HG02571 (cell line): ENCODE results near the gene BCS1L.

Experiments used
- ATAC-seq: cut with Tn5 transposase; IDR thresholded peaks from one replicate; pipeline ENCODE4 v1.9.1; 2021; ENCODE audit warnings: mild to moderate bottlenecking, moderate library complexity; ENCODE audit not compliant: unreplicated experiment

The BCS1L gene, protein sequence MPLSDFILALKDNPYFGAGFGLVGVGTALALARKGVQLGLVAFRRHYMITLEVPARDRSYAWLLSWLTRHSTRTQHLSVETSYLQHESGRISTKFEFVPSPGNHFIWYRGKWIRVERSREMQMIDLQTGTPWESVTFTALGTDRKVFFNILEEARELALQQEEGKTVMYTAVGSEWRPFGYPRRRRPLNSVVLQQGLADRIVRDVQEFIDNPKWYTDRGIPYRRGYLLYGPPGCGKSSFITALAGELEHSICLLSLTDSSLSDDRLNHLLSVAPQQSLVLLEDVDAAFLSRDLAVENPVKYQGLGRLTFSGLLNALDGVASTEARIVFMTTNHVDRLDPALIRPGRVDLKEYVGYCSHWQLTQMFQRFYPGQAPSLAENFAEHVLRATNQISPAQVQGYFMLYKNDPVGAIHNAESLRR

DNA sequence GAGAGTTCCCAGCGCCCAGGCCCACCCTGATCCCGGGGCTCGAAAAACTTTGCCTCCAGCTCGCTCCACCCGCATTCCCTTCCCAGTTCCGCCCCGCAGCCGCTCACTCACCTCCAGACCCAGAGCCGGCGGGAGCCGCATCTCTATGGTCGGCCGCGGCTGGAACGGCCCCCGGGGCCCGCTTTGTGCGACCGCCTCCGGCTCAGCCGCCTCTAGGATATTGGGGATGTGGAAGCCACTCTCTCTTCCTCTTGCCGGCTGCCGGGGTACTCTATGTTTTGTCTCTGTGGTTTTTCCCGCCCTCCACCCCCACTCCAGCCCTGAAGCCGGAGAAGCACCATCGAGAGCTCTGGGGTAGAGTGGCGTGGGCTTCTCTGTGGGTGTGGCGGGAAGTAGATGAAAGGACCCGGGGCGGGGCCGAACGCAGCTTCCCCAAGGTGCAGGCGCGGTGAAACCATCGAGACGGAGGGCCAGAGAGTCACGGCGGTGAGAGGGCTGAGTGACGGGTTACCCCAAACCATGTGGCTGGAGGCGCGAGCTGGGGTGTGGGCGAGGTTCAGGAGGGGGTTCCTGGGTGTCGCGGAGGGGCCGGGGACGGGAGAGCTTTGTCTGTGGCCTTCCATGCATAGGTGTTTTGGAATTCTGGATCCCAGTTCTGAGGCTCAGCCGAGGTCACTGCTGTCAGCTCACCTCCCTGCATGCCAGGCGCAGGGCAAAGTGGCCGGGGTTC is at the start of gene BCS1L, which contains the start of gene ZNF142:
Gene BCS1L (plus strand): TSS at position 426 of the 730 bp plus-strand sequence. CDS start 1,305 bp downstream, outside the sequence.
Gene ZNF142 (minus strand): TSS at position 366 of the 730 bp plus-strand sequence. CDS start 3,194 bp downstream, outside the sequence.
- peak; percentile 96 for ATAC-seq

DNA sequence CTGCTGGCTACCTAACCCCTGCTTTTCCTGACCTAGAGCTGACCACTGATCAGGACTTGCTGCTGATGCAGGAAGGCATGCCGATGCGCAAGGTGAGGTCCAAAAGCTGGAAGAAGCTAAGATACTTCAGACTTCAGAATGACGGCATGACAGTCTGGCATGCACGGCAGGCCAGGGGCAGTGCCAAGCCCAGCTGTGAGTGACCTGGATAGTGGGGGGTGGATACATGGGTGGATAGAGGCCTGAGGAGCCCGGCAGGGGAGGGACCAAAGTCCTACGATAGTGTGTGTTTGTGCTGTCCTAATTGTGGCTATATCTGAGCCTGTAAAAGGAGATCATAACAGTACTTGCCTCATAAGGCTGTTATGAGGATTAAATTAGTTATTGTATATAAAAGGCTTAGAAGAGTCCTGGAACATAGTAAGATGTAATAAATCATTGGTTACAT is 43.6 kb upstream of the BCS1L start:
- ATAC-seq, result no peak

DNA sequence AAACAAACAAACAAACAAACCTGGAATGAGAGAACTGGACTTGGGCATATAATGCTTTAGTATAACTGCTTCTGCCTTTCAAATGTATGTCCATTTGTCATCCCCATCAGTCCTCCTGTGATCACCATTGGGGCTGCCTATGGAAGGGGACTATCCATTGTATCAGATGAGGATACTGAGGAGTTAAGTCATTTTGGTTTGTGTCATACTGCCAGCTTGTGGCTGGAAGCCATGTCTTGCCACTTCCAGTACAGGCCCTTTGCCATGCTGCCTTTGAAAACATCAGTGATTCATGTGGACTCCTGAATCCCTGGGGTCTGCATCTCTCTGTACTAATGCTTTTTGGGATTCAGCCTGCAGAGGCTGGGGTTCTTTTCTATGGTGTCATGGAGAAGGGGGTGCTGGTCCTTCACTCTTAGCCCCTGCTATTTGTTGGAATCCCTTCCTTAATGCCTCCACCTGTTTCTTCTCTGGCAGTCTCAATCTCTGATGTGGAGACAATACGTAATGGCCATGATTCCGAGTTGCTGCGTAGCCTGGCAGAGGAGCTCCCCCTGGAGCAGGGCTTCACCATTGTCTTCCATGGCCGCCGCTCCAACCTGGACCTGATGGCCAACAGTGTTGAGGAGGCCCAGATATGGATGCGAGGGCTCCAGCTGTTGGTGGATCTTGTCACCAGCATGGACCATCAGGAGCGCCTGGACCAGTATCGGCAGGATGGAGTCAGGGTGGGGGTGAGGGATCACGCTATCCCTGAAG is 41.2 kb upstream of the BCS1L start:
- ATAC-seq, result no peak

DNA sequence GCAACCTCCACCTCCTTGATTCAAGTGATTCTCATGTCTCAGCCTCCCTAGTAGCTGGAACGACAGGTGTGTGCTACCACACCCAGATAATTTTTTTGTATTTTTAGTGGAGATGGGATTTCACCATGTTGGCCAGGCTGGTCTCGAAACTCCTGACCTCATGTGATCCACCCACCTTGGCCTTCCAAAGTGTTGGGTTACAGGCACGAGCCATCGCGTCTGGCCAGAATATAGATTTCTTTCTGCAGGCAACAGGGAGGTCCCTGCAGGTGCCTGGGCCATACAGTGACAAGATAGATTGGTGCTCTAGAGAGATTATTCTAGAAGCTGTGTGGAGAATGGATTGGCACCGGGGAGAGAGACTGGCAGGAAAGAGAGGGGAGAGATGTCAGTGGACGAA is 38.5 kb upstream of the BCS1L start:
- ATAC-seq, result no peak

DNA sequence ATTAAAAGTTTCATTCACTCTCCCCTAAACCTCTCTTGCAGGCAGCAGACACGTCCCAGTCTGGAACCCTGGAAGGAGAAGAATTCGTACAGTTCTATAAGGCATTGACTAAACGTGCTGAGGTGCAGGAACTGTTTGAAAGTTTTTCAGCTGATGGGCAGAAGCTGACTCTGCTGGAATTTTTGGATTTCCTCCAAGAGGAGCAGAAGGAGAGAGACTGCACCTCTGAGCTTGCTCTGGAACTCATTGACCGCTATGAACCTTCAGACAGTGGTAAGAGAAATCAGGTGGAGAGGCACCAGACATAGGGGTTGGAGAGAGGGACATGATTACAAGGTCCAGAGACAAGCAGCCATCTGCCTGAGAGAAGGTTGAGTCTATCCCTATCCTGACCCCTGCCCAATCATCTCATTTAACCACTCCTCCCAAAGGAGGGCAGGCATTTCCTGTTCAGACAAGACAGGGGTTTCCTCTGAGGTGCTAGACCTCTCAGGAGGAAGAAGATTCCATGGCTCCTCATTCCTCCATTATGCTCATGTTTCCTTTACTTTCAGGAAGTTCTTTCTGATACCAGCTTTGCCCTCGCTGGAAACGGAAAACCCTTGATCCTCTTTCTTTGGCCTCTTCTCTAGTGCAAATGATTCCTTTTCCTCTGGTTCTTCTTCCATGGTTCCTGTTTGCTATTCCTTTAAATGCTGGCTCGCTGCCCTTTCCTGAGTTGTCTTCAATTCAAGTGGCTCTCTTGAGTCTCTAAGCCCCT is 36.7 kb upstream of the BCS1L start:
- no peak for ATAC-seq

DNA sequence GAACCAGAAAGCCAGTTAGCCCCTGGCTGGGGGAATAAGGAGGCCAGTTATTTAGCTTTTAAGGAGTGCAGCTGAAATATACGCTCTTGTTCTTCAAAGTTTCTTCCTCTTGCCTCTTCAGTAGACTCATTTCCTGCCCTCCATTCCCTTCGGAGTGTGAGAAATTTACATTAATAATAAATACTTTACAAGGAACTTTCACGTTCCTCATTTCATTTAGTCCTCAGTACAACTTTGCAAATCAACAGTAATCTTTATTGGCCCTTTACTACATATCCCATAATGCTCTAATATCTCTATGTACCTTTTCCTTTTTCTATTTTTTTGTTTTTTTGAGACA is 36.1 kb upstream of the BCS1L start:
- ATAC-seq, result no peak

DNA sequence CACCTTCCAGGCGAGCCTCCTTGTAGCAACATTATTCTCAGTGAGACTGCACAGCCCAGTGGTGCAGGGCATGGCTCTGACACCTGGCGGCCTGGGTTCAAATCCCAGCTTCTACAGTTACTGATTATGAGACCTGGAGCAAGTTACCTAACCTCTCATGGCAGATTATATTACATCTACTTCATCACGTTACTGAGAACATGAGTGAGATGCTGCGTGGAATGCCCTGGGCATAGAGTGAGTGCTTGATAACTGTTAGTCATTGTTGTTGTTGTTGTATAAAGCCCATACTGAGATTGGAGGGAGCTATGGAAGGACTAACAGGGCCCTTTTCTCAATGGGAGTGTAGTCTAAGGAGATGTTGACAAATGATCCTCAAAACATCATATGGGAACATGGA is 33.1 kb upstream of the BCS1L start:
- ATAC-seq, result no peak

DNA sequence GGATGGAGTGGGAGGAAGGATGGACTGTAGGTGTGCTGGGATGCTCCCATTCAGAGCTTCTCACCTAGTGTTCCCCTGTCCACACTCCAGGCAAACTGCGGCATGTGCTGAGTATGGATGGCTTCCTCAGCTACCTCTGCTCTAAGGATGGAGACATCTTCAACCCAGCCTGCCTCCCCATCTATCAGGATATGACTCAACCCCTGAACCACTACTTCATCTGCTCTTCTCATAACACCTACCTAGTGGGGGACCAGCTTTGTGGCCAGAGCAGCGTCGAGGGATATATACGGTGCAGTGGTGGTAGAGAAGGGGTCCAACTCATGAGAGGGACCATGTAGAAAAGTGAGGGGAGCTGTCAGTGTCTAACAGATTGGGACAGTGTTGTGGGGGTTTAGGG is 31.5 kb upstream of the BCS1L start:
- no peak for ATAC-seq

DNA sequence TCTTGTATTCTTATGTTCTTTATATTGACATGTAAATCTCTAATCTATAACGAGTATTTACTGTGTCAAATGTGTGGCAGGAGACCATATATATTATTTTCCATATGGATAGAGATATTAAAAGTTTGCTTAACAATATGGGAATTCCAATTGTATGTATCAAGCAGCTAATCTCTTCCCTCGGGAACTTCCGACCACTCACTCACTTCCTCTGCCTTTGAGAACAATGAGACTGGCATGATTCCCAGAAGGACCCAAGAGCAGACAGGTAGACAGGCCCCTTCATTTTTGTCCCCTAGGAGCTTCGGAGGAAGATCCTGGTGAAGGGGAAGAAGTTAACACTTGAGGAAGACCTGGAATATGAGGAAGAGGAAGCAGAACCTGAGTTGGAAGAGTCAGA is 27.6 kb upstream of the BCS1L start:
- no peak for ATAC-seq

DNA sequence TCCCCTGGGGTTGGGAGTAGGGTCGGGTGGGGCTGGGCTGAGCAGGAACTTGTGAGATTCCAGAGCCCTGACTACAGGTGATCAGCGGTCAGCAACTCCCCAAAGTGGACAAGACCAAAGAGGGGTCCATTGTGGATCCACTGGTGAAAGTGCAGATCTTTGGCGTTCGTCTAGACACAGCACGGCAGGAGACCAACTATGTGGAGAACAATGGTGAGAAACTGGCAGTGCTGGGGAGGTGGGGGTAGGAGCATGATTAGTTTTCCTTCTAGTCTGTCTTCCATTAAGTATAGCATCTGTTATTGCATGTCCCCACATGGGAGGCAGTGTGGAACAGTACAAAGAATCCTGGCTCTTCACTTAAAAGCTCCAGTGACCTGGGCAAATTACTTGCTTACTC is 23.8 kb upstream of the BCS1L start:
- no peak for ATAC-seq

DNA sequence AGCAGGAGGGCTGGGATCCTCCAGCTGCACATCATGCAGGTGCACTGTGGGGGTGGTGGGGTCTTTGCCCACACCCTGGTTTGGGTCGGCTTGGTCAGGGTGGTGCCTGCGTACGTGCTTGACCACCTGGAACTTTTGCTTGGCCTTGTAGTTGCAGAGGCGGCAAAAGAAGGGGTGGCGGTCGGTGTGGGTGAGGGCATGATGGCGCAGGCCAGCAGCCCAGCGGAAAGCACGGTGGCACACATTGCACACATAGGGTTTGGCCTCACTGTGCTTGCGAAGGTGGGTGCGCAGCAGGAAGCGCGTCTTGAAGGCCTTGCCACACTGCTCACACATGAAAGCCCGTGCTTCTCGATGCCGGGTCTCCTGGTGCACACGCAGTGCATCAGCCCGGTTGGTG is 21.1 kb upstream of the BCS1L start:
- ATAC-seq, result no peak

DNA sequence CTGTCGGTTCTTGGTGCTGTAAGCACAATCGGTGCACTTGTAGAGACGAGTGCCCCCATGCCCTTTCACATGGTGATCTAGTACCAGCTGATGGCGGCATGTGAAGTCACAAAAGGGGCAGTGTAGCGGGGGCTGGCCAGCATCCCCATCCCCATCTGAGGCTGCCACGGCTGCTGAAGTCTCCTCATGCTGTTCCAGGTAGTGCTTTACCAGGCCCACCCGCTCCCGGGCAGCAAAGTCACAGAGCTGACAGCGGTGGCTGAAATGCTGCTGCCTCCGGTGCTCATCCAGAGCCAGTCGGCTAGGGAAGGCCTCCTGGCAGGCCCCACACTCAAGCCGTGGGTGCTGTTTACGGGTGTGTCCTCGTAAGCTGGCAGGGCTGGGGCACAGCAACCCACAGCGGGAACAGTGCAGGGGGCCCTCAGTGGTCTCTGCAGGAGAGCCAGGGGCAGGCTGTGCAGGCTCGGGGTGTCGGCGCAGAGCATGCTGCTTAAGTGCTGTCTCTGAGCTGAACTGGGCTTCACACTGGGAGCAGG is 17.3 kb upstream of the BCS1L start:
- no peak for ATAC-seq

DNA sequence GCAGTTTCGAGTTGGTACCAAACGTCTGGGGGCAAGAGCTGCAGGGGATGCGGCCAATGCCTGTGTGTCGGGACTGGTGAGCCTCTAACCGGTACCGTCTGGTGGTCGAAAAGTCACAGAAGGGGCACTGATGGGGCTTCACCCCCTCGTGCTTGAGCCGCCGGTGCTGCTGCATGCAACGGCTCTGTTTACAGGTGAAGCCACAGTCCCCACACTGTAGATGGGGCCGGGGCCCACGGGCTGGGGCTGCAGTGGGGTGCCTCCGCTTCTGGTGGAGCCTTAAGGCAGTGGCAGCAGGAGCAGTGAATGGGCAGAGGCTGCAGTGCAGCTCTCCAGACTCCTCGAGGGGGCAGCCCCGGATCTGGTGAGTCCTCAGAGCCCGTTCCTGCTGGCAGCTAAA is 16.7 kb upstream of the BCS1L start:
- ATAC-seq, result no peak

DNA sequence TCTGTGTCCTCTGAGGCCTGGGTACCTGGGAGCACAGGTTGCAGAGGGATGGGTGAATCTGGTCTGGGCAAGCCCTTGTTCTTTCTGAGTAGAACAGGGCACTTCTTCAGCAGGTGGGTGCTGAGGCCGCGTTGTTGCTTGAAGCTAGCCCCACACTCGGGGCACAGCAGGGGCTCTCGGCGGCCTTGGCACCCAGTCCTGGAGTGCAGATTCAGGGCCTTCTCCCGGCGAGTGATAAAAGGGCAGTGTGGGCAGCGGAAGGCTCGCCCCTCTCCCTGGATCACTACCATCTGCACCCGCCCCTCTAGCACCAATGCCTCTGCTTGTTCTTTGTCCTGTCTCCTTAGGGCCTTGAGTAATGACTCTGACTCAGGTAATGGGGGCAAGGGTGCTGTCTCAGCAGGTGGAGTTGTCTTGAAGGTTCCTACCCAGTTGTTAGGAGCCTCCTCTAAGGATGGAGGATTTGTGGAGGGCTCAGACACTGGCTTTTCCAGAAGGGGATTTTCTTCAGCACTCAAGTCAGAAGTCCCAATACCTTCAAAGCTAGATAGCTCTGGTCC is 15.7 kb upstream of the BCS1L start:
- ATAC-seq, result no peak

DNA sequence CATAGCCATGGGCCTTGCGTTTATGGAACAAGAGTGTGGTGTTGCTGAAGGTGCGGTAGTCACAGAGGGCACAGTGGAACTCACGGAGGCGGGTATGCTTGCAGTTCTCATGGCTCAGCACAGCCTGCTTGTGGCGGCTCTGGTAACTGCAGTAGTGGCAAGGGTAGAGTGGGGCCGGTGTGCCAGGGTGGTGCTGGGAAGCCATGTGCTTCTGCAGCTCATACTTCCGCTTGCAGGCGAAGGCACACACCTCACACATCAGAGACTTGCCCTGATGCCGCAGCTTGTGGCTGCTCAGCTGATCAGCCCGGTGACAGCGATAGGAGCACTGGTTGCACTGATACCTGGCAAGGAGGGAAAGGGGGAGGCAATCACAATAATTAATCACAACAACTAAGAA is 14.8 kb upstream of the BCS1L start:
- ATAC-seq, result no peak

DNA sequence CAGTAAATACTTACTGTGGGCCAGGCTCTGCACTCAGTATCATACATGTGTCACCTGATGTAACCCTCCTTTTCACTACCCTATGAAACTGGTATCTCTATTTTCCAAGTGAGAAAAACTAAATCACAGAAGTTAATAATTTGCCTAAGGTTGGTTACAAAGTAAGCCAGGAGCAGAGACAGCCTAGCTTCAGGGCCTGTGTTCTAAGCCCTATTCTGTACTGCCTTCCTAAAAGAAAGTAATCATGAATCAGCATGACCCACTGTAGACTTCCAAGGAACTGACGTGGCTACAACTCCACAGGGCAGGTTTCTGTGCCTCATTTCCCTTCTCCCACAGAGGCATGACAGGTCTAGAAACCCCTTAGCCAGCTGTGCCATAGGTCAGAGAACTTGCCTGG is 14.4 kb upstream of the BCS1L start:
- ATAC-seq, result no peak

DNA sequence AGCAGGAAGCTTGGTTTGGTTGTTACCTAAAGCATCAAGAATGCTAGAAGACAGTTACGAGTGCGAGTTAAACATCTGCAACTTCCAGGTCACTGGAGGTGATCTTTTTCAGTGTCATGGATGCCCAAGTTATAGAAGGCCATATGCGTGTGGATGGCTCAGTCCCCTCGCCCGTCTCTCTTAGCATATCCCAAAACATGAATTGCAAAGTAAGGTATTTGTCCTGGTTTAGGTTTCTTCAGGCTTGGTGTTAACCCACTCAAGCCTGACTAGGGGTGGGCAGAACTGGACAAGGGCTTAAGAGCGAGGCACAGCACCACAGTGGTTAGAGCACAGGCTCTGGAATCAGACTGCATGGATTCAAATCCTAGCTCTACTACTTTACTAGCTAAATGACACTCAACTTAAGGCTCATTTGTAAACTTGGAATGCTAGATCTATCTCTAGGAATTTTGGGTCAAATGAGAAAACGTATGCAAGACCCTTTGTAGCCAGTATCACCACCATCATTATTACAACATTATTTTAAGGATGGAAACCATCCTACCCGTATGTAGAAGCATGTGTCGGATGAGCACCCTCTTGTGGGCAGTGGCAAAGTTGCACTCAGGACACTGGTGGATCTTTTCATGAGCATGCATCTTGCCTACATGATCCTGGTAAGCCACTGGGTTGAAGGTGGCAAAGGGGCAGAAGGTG is 11.2 kb upstream of the BCS1L start:
- no peak for ATAC-seq

DNA sequence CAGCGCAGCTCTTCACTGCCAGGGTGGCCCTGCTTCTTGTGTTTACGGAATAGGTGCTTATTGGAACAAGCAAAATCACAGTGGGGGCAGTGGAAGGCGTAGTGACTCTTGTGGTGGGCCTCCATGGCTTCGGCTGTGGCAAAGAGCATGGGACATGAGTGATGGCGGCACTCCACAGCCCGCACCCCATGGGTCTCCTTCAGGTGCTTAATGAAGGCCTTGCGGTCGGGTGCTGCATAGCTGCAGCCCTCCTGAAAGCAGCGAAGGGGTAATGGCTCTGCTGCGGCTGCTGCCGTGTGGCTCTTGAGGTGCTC is 10.7 kb upstream of the BCS1L start:
- ATAC-seq, result no peak

DNA sequence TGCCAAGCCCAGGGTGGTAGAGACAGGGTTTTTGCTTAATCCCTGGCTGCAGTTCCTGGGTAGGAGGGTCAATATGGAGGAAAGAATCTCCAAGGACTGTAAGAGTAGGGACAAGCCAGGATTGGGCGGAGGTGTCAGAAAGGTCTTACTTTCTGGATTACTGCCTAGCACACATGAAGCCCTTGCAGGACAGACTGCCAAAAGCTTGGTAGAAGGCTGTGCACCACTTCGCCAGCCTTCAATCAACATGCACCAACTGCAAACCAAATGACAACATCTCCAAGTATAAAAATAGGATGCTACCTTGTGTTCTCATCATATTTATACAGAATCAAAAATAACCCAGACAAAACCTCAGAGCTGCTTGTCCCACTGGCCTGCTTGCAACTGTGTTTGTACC is 3.7 kb upstream of the BCS1L start:
- no peak for ATAC-seq
